Mucosa of rectum (tissue), 2 donors: Measurements from ENCODE around the gene BDKRB1.

Source experiments
- H3K27ac ChIP-seq, 2 donors: one replicate each; pipeline ENCODE4 v1.7.0; 2013; ENCODE audit warnings: inconsistent platforms in 2 of 2, low read depth in 2 of 2, low read length in 2 of 2
- H3K27me3 ChIP-seq, 2 donors: one replicate each; pipeline ENCODE4 v1.7.0; 2013; ENCODE audit warnings: low read length in 2 of 2; ENCODE audit not compliant: control insufficient read depth in 2 of 2, insufficient read depth in 2 of 2
- H3K36me3 ChIP-seq, 2 donors: one replicate each; pipeline ENCODE4 v1.7.0; 2013; ENCODE audit warnings: low read length in 2 of 2; ENCODE audit not compliant: control insufficient read depth in 2 of 2, insufficient read depth in 2 of 2
- H3K4me1 ChIP-seq, 2 donors: one replicate each; pipeline ENCODE4 v1.7.0; 2013; ENCODE audit warnings: low read length in 2 of 2, mild to moderate bottlenecking in 1 of 2; ENCODE audit not compliant: control insufficient read depth in 2 of 2, insufficient read depth in 2 of 2
- H3K4me3 ChIP-seq, 2 donors: one replicate each; pipeline ENCODE4 v1.7.0; 2013; ENCODE audit warnings: low read length in 2 of 2
- H3K9ac ChIP-seq, 2 donors: one replicate each; pipeline ENCODE4 v1.7.0; 2013; ENCODE audit warnings: low read length in 2 of 2, low read depth in 1 of 2, mild to moderate bottlenecking in 1 of 2
- H3K9me3 ChIP-seq, 2 donors: one replicate each; pipeline ENCODE4 v1.7.0; 2013; ENCODE audit warnings: low read length in 2 of 2; ENCODE audit not compliant: control insufficient read depth in 2 of 2
- donor health status: healthy.
- donor health status: Normal muscosa, but diverticular disease.

The BDKRB1 gene

DNA sequence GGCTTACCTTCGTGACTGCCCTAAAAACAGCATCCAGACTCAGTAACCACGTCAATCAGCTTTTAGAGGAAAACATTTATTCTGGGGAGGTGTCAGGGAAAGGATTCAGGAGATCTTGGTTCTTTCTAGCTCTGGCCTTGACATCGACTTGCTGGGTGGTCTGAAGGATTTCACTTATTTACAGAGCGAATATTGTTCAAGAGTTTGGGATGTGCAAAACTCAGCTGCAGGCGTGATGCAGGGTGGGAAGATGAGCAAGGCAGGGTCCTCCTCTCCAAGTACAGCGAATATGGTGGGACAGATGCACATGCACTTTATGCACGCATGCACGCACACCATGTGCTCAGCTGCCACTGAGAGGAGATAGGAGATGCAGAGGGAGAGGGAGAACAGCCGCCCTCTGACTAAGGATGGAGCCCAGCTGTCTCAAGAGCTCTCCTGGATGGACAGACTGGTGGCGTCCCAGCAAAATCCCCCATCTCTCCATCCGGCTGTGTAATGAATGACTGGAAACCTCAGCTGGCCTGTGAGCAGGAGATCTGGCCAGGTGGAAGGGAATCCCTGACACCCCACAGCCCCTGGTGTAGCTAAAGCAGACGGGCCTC is 24.4 kb upstream of the BDKRB1 start:
- Histone ChIP-seq H3K4me3 (no peak overlapping the region), H3K27ac (peak overlapping the region in 1 of 2 donors; percentile 32), H3K27me3 (no peaks in the 10 kb centered on the region), H3K9me3 (no peaks in the 10 kb centered on the region), H3K36me3 (peaks cover 0 to 3% of the 10 kb centered on the region in 2 donors), H3K4me1 (peaks cover 0 to 22% of the 10 kb centered on the region in 2 donors), H3K9ac (no peak overlapping the region)

DNA sequence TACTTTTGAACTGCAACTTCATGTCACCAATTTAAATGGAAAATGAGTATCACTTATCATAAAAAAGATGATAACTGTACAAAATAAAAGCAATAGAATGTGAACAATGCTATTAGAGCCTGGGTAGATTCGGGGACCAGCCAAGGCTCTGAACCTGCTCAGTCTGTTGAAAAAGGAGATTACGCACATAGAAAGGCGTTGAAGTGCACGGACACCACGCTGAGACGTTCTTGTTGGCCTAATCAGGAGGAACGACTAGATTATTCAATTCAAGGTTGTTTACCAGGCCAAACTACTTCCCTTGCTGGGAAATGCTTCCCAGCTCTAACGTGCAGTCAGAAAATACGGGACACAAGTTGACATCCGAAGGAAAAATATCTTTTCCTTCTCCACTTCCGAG is 23.5 kb upstream of the BDKRB1 start:
- Histone ChIP-seq H3K9ac (no peak overlapping the region), H3K27ac (no peak overlapping the region), H3K4me3 (no peak overlapping the region), H3K36me3 (peaks cover 1 to 3% of the 10 kb centered on the region in 2 donors), H3K4me1 (peaks cover 0 to 22% of the 10 kb centered on the region in 2 donors), H3K9me3 (no peaks in the 10 kb centered on the region), H3K27me3 (no peaks in the 10 kb centered on the region)

DNA sequence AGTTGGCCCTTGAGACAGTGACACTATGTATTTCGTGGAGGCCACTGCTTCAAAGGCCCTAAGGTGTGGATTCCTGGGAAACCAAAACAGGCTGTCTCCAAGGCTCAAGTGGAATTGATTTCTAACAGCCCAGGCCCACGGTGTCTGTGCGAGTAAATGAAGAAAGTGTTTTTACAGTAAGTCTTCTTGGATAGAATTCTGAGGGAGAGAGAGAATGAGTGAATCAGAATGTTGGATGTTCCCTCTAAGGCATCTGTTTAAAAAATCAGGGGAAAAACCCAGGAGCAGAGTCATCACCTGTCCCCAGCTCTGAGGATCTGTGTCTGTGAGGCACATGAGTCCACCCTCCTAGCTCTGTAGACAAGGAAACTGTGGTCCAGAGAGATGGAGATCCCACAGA is 22.3 kb upstream of the BDKRB1 start:
- no peak overlapping the region for H3K27ac ChIP-seq
- no peak overlapping the region for H3K4me3 ChIP-seq
- peaks cover 0 to 3% of the 10 kb centered on the region in 2 donors for H3K36me3 ChIP-seq
- no peaks in the 10 kb centered on the region for H3K9me3 ChIP-seq
- peaks cover 0 to 23% of the 10 kb centered on the region in 2 donors for H3K4me1 ChIP-seq
- no peak overlapping the region for H3K9ac ChIP-seq
- H3K27me3 ChIP-seq: no peaks in the 10 kb centered on the region

DNA sequence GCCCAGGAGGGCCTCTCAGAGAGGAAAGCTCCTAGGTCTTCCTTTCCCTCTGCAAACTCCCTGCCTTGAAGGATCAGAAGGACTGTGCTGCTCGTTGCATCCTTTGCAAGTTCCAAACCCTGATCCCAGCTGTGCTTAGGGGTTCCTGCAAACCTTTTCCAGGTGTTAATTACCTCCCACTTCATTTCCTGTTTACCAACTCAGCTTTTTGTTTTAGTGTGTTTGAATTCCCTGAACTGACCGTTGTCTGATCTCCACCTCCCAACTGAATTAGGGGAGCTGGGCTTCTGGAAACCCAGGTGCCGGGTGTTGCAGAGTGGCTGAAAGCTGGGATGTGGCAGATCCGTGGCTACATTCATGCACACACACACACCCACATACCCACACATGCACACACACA is 20.6 kb upstream of the BDKRB1 start:
- Histone ChIP-seq H3K4me1 (peaks cover 10 to 35% of the 10 kb centered on the region in 2 donors), H3K4me3 (no peak overlapping the region), H3K27me3 (no peaks in the 10 kb centered on the region), H3K36me3 (peaks cover 0 to 3% of the 10 kb centered on the region in 2 donors), H3K9ac (no peak overlapping the region), H3K9me3 (no peaks in the 10 kb centered on the region), H3K27ac (no peak overlapping the region)

DNA sequence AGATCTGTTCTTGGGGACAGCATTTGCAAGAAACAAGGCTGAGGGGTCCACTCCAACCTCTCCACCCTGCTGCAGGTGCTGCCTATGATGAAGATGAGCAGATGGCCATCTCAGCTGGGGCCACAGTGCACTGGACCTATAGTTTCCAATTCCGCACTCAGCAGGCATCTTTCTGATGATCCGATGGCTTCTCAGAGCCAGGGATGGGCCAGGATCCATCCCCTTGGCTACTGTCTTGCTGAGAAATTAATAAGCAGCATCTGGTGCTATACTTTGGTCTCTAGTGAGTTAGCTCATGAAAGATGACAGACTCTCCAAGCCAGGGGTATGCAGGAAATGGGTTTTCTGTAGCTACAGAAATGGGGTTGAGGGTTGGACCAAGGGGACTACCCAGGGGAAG is 18.4 kb upstream of the BDKRB1 start:
- Histone ChIP-seq H3K9ac (no peak overlapping the region), H3K4me1 (peaks cover 12 to 37% of the 10 kb centered on the region in 2 donors), H3K27ac (no peak overlapping the region), H3K36me3 (peaks cover 16 to 20% of the 10 kb centered on the region in 2 donors), H3K9me3 (no peaks in the 10 kb centered on the region), H3K4me3 (no peak overlapping the region), H3K27me3 (no peaks in the 10 kb centered on the region)

DNA sequence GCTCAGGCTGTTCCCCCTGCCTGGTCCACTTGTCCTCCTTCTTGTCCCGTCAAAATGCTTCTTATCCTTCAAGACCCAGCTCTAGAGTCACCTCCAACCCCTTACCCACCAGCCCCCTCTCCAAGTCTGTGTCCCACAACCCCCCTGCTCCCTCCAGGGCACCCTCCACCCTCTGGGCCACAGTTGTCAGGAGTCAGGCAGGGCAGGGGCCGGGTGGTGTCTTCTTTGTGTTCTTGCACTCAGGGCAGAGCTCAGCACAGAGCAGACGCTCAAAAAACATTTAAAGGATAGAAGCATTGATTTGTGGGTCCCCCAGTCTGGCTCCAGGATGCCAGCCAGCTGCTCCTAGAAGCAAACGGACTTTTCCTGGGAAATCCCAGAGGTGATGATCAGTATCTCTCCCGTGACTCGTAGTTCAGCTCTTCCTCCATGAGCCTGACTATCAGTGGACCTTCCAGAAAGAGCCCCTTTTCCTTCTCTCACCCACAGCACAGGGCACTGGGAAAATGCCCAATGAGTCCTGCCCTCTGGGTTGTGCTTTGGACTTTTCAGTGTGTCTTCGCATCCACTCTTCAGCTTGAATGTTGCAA is 17.2 kb upstream of the BDKRB1 start:
- H3K4me3 ChIP-seq: peak overlapping the region in 1 of 2 donors; percentile 10
- H3K36me3 ChIP-seq: peaks cover 16 to 20% of the 10 kb centered on the region in 2 donors
- no peaks in the 10 kb centered on the region for H3K27me3 ChIP-seq
- H3K9me3 ChIP-seq: no peaks in the 10 kb centered on the region
- peak overlapping the region; percentile 76 to 83 for H3K27ac ChIP-seq
- H3K9ac ChIP-seq: no peak overlapping the region
- H3K4me1 ChIP-seq: peaks cover 12 to 31% of the 10 kb centered on the region in 2 donors

DNA sequence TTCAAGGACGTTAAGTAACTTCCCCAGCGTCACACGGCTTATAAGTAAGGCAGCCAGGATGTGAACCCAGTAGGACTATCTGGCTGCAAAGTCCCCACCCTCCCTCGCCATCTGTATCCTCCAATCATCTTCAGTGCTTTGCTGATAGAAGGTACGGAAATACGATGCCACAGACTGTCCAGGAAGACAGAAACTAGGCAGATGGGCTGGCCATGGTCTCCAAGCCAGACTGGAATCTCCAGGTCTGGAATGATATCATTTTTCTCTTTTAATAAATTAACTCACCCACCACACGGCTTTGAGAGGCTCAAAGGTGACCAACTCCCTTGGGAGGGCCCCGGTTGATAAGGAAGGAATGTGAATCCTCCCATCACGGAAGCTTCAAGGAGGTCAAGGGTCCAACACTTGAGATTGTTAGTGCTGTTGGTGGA is 16.3 kb upstream of the BDKRB1 start:
- Histone ChIP-seq H3K9me3 (no peaks in the 10 kb centered on the region), H3K36me3 (peaks cover 16 to 20% of the 10 kb centered on the region in 2 donors), H3K27ac (peak overlapping the region; percentile 76 to 83), H3K9ac (no peak overlapping the region), H3K4me1 (peaks cover 12 to 26% of the 10 kb centered on the region in 2 donors), H3K4me3 (no peak overlapping the region), H3K27me3 (no peaks in the 10 kb centered on the region)

DNA sequence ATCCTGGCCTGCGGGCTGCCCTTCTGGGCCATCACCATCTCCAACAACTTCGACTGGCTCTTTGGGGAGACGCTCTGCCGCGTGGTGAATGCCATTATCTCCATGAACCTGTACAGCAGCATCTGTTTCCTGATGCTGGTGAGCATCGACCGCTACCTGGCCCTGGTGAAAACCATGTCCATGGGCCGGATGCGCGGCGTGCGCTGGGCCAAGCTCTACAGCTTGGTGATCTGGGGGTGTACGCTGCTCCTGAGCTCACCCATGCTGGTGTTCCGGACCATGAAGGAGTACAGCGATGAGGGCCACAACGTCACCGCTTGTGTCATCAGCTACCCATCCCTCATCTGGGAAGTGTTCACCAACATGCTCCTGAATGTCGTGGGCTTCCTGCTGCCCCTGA is 15.4 kb upstream of the BDKRB1 start:
- no peak overlapping the region for H3K4me3 ChIP-seq
- no peaks in the 10 kb centered on the region for H3K27me3 ChIP-seq
- no peak overlapping the region for H3K9ac ChIP-seq
- H3K27ac ChIP-seq: no peak overlapping the region
- no peaks in the 10 kb centered on the region for H3K9me3 ChIP-seq
- peaks cover 16 to 20% of the 10 kb centered on the region in 2 donors for H3K36me3 ChIP-seq
- H3K4me1 ChIP-seq: peaks cover 12 to 22% of the 10 kb centered on the region in 2 donors

DNA sequence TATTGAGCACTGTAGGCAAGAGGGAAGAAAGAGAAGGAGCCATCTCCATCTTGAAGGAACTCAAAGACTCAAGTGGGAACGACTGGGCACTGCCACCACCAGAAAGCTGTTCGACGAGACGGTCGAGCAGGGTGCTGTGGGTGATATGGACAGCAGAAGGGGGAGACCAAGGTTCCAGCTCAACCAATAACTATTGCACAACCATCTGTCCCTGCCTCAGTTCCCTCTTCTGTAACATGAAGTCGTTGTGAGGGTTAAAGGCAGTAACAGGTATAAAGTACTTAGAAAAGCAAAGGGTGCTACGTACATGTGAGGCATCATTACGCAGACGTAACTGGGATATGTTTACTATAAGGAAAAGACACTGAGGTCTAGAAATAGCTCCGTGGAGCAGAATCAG is 13.9 kb upstream of the BDKRB1 start:
- Histone ChIP-seq H3K36me3 (peaks cover 16 to 19% of the 10 kb centered on the region in 2 donors), H3K4me1 (peaks cover 12 to 22% of the 10 kb centered on the region in 2 donors), H3K9ac (no peak overlapping the region), H3K27ac (no peak overlapping the region), H3K9me3 (no peaks in the 10 kb centered on the region), H3K4me3 (no peak overlapping the region), H3K27me3 (no peaks in the 10 kb centered on the region)

DNA sequence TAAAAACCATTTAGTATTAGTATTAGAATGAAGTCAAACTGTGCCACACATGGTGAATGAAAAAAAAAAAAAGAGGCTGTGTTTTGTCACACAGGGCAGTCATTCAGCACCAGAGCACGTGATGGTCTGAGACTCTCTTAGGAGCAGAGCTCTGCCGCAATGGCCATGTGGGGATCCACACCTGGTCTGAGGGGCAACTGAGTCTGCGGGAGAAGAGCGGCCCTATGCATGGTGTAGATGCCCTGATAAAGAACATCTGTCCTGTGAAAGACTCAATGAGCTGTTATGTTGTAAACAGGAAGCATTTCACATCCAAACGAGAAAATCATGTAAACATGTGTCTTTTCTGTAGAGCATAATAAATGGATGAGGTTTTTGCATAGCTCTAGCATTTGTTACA is 12.2 kb upstream of the BDKRB1 start:
- H3K4me3 ChIP-seq: no peak overlapping the region
- no peak overlapping the region for H3K9ac ChIP-seq
- H3K9me3 ChIP-seq: no peaks in the 10 kb centered on the region
- H3K4me1 ChIP-seq: peaks cover 12 to 17% of the 10 kb centered on the region in 2 donors
- no peak overlapping the region for H3K27ac ChIP-seq
- peaks cover 16 to 17% of the 10 kb centered on the region in 2 donors for H3K36me3 ChIP-seq
- H3K27me3 ChIP-seq: no peaks in the 10 kb centered on the region
